Activated CD4-positive, alpha-beta T cell treated with anti-CD3 and anti-CD28 coated beads for 4 hours (primary cell): Measurements from ENCODE around the gene SEPTIN14.
"Not testable (repeated sequence)": the region's sequence is repeated elsewhere in the genome, so short reads cannot be mapped to it uniquely, and the experiment has no call there.

Experiments used
- DNase-seq, 2 donors: peaks; one replicate each; pipeline ENCODE4 v3.0.0-alpha.2; 2020

Gene SEPTIN14

GRCh38 chr7:55778631-55779030 lies 83.9 kb downstream of the SEPTIN14 start:
- no peak for DNase-seq

DNA sequence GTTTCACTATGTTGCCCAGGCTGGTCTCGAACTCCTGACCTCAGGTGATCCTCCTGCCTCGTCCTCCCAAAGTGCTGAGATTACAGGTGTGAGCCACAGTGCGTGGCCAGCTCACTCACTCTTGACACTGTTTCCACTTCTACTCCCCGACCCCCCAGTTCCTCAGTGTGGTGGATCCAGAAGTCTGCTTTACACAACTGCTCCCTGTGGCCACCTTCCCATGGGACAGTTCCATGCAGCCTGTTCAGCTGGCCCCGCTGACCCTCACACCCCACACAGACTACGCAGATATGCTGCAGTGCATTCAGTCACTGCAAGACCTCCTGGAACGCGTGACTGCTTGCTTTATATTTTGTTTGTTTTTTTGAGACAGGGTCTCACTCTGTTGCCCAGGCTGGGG lies 86.4 kb downstream of the SEPTIN14 start:
- no peak for DNase-seq

GRCh38 chr7:55775051-55775420 lies 87.5 kb downstream of the SEPTIN14 start:
- no peak for DNase-seq

- no peak for DNase-seq
These were observed 88.1 kb downstream of the SEPTIN14 start for GRCh38 chr7:55774327-55775050.

DNA sequence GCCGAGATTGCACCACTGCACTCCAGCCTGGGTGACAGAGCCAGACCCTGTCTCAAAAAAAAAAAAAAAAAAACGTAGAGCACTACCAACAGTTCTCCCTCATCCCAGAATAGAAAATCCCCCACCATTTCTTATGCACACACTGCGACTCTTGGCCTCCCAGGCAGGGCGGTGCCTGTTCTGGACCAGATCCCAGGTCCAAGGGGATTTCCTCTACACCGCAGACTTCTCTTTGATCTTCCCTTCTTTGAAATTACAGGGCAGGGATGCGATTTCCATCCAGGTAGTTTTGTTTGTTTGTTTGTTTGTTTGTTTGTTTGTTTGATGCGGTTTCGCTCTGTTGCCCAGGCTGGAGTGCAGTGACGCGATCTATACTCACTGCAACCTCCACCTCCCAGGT lies 91.8 kb downstream of the SEPTIN14 start:
- DNase-seq: no peak

DNA sequence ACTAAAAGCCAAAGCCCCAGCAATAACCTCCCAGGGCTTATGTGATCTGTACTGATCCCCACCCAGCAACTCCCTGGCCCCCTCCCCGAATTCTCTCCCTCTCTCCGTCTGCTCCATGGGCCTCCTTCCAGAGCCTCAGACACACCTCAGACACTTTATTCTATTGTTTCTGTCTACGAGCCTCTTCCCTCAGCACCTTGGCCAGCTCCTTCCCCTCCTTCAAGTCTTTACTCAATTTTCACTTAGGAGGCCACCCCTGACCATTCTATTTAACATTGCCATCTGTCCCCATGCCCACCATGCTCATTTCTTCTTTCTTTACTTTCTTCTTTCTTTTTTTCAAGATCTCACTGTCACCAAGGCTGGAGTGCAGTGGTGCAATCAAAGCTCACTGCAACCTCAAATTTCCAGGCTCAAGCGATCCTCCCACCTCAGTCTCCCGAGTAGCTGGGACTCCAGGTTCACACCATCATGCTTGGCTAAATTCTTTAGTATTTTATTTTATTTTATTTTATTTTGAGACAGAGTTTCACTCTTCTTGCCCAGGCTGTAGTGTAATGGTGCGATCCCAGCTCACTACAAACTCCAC lies 109.2 kb downstream of the SEPTIN14 start:
- DNase-seq: not testable (repeated sequence)

DNA sequence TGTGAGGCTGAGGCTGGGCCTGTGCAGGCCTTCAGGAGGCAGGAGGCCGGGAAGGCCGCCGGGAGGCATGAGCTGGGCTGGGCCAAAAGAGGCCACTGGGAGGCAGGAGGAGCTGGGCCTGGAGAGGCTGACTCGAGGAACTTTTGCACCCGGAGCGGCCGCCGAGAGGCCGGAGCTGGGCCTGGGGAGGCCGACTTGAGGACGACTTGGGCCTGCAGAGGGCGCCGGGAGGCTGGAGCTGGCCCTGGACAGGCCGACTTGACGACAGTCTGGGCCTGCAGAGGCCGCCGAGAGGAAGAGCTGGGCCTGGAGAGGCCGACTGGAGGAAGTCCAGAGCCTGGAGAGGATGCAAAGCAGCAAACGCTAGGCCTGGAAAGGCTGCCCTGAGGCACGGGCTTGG lies 117.8 kb downstream of the SEPTIN14 start:
- DNase-seq: not testable (repeated sequence)
